Stomach (tissue), 9 donors: ENCODE results near the gene IQCE. TPM values are rescaled to one million over a fixed set of nuclear protein-coding genes. Genes with fewer than 3 reads are reported as not detected.

Experiments
- DNase-seq, 2 donors: peaks; one replicate each; pipeline versions ENCODE4 v3.0.0 to v3.0.0-alpha.2; 2013 to 2019
- H3K27ac ChIP-seq, 5 donors: fragments of 200-600 bp in 4 of 5; sonication (generic) in 4 of 5; one replicate each; pipeline ENCODE4 v1.5.1; 2013 to 2019; ENCODE audit warnings: mild to moderate bottlenecking in 1 of 5, moderate library complexity in 1 of 5
- H3K27me3 ChIP-seq, 3 donors: fragments of 200-600 bp; sonication (generic); one replicate each; pipeline ENCODE4 v1.5.1; 2017 to 2019; ENCODE audit warnings: mixed run types in 1 of 3
- H3K36me3 ChIP-seq, 4 donors: fragments of 200-600 bp; sonication (generic); 1 replicate in 3 of 4; 2 replicates in 1 of 4; pipeline ENCODE4 v1.5.1; 2016 to 2019
- H3K4me1 ChIP-seq, 4 donors: fragments of 200-600 bp; sonication (generic); one replicate each; pipeline ENCODE4 v1.5.1; 2016 to 2019
- H3K4me3 ChIP-seq, 4 donors: fragments of 200-600 bp; sonication (generic) in 3 of 4; one replicate each; pipeline ENCODE4 v1.5.1; 2016 to 2019; ENCODE audit warnings: mild to moderate bottlenecking in 1 of 4
- H3K9me3 ChIP-seq, 4 donors: fragments of 200-600 bp; sonication (generic); one replicate each; pipeline ENCODE4 v1.5.1; 2016 to 2019
- EP300 ChIP-seq: sonication (generic); formaldehyde crosslinking; IDR thresholded peaks from one replicate; pipeline ENCODE4 v1.6.1; 2017; ENCODE audit warnings: antibody characterized with exemption
- POLR2A ChIP-seq, 4 donors: fragments of 450-650 bp; IDR thresholded peaks; one replicate each; pipeline ENCODE4 v1.6.1; 2016; ENCODE audit warnings: antibody characterized with exemption in 4 of 4, control low read depth in 2 of 4, mild to moderate bottlenecking in 1 of 4, moderate library complexity in 1 of 4
- POLR2AphosphoS5 ChIP-seq, 3 donors: sonication (generic); formaldehyde crosslinking; IDR thresholded peaks; one replicate each; pipeline ENCODE4 v1.6.1; 2016; ENCODE audit warnings: antibody characterized with exemption in 3 of 3
- WGBS, 5 donors: extraction: QIAGEN DNeasy Blood & Tissue Kit in 3 of 5; methylation state at CpG; one replicate each; pipeline versions ENCODE4 v1.1.5 to v1.1.7; 2013 to 2018; 5-methylcytosine and 5-hydroxymethylcytosine counted together
- intact Hi-C: fragments of 100-400 bp; cut with DNase I; formaldehyde crosslinking; loops from one replicate; pipeline ENCODE4 v1.15.1; 2023; ENCODE audit warnings: low total_unique reads
- polyA plus RNA-seq, 3 donors: library from polyadenylated mRNA; stranded (reverse); fragments of 200-250 nt; gene quantifications; one replicate each; pipeline ENCODE4 v1.2.3, GENCODE V29; 2013
- total RNA-seq, 5 donors: library from RNA; depleted of rRNA; stranded (reverse); fragments of >200 nt; gene quantifications; one replicate each; pipeline versions ENCODE4 v1.1.0 to v1.2.3, GENCODE V29; 2014 to 2016
- TF ChIP-seq, protein P1 (sequence below), 7 experiments: fragments of 450-650 bp in 4 of 7; fragments of 200-600 bp in 3 of 7; sonication (generic) in 3 of 7; IDR thresholded peaks; one replicate each; pipeline ENCODE4 v1.5.1; 2016 to 2019; ENCODE audit warnings: antibody characterized with exemption in 7 of 7, control low read depth in 2 of 7, mild to moderate bottlenecking in 1 of 7
- donor health status: healthy with polysubstance abuse.
- donor health status: Bipolar disorder and iron deficiency.
- donor health status: healthy.

IQCE gene
- total and polyA plus RNA-seq, 8 donors, result 1.8 to 248 (median 10.9) TPM

DNA sequence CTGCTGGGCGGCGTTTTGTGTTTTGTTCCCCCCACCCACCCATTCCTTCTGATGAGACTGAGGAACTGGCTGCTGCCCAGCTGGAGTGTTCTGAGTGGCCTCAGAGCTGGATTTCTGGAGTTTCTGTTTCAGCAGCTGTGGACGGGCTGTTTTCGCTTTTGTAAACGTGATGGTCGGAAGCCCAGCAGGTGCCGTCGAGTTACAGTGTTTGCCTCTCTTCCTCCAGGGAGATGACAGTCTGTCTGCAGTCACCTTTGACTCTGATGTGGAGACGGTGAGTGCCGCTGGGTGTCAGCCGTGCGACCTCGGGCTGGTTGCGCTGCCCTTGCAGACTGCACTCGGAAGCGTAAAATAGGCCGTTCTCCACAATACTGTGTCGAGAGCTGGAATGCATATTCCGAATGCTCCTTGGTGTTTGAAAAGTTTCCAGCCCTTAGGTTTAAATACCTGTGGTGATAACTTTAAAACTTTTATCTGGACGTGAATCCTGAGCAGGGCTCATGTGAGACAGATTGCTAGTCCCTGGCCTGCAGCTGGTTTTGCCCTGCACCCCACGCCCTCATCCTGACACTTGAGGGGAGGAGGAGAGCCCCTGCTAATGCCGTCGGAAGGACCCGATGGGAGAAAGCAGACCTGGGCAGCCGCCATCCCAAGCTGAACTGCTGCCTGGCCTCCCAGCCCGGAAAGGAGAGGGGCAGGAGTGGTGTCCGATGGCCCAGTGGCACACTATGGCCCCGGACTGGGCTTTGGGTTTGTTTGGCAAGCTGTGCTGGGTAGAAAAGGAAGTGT is 8.3 kb downstream of the IQCE start:
- no peaks in the 10 kb centered on the region for H3K27me3 ChIP-seq
- 73 to 84% (median 78%) methylated on average over 27 to 28 of the region's 28 CpGs for WGBS, 5 donors
- peaks cover 0 to 13% (median 9%) of the 10 kb centered on the region in 4 donors for H3K36me3 ChIP-seq
- no peaks in the 10 kb centered on the region for H3K9me3 ChIP-seq
- H3K4me3 ChIP-seq, result no peak overlapping the region
- no peak for TF ChIP-seq EP300
- TF ChIP-seq, protein P1, sequence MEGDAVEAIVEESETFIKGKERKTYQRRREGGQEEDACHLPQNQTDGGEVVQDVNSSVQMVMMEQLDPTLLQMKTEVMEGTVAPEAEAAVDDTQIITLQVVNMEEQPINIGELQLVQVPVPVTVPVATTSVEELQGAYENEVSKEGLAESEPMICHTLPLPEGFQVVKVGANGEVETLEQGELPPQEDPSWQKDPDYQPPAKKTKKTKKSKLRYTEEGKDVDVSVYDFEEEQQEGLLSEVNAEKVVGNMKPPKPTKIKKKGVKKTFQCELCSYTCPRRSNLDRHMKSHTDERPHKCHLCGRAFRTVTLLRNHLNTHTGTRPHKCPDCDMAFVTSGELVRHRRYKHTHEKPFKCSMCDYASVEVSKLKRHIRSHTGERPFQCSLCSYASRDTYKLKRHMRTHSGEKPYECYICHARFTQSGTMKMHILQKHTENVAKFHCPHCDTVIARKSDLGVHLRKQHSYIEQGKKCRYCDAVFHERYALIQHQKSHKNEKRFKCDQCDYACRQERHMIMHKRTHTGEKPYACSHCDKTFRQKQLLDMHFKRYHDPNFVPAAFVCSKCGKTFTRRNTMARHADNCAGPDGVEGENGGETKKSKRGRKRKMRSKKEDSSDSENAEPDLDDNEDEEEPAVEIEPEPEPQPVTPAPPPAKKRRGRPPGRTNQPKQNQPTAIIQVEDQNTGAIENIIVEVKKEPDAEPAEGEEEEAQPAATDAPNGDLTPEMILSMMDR (IDR thresholded peaks at IDR 0.05), result no peak
- TF ChIP-seq POLR2A (IDR thresholded peaks at IDR 0.05), result no peak
- no peak for TF ChIP-seq POLR2AphosphoS5 (IDR thresholded peaks at IDR 0.05)
- peak in 1 of 2 donors; percentile 56 for DNase-seq
- intact Hi-C loops, result loop anchor here (10.0 kb wide), 1 partner anchor 102 kb away; no protein-coding TSS in a partner anchor
- peaks cover 0 to 34% (median 6%) of the 10 kb centered on the region in 4 donors for H3K4me1 ChIP-seq
- H3K27ac ChIP-seq, result no peak overlapping the region

DNA sequence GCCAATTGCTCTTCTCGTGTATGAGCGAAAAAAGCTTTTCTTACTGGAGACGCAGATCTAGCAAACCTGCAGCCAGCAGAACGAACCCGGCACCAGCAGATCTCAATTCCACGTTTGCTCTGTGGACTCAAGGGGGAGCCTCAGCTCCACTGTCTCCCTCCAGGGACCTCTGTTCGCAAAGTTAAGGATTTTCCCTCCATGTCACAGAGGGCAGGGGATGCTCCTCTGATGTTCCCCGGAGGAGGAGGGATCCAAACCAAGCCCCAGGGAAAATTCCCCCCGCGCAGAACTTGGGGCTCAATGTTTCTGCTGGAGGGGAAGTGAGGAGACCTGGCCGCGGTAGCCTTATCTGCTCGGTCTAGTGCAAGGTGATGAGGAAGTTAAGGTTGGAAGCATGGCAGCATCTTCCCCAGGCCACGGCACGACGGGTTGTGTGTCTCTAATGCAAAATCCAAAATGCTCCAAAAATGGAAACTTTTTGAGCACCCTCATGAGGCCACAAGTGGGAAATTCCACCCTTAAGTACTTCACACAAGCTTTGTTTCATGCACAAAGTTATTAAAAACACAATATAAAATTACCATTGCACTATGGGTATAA is 9.0 kb downstream of the IQCE start:
- TF ChIP-seq EP300 (no peak), POLR2AphosphoS5 (IDR thresholded peaks at IDR 0.05) (no peak)
- TF ChIP-seq, protein P1 (IDR thresholded peaks at IDR 0.05), result peak in 2 of 7 experiments; percentile 7 to 14
- Histone ChIP-seq H3K36me3 (peaks cover 0 to 20% (median 9%) of the 10 kb centered on the region in 4 donors), H3K4me3 (no peak overlapping the region), H3K27me3 (no peaks in the 10 kb centered on the region), H3K4me1 (peaks cover 0 to 37% (median 8%) of the 10 kb centered on the region in 4 donors), H3K9me3 (no peaks in the 10 kb centered on the region), H3K27ac (no peak overlapping the region)
- DNase-seq, result peak in 1 of 2 donors; percentile 73
- intact Hi-C loops, result loop anchor here (10.0 kb wide), 1 partner anchor 103 kb away; no protein-coding TSS in a partner anchor
- WGBS, 5 donors, result 52 to 69% (median 57%) methylated on average over 12 to 16 of the region's 16 CpGs

DNA sequence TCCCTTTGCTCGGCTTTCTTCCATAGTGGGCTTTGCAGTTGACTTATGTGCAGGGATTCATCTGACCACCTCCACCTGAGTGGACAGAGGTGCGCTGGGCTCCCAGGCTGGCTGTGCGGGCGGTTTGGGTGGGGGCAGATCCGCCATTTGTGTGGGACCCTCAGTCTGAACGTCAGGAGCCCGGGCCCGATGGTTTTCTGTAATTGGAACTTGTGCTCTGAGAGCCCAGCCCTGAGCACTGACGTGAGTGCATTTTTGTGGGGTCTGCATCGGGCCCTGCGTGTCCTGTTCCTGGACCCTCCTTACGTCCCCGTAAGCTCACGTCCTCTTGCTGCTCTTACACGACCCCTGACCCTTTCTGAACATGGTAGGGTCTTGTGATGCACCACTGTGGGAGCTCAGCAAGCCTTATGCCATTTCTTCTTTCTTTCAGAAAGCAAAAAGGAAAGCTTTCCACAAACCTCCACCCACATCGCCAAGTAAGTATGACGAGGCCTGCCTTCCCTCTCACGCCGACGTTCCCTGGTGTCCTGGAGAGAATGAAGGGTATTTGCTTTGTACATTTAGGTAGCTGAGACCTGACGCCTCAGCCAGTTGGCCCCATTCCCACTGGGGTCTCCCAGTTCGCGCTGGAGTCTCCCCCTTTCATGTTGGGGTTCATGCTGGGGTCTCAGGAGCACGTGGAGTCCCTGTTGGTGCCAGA is 9.9 kb downstream of the IQCE start:
- no peak overlapping the region for H3K4me3 ChIP-seq
- intact Hi-C loops, result loop anchor here (10.0 kb wide), 1 partner anchor 104 kb away; no protein-coding TSS in a partner anchor
- no peak overlapping the region for H3K27ac ChIP-seq
- H3K27me3 ChIP-seq, result no peaks in the 10 kb centered on the region
- TF ChIP-seq, protein P1 (IDR thresholded peaks at IDR 0.05), result no peak
- TF ChIP-seq POLR2AphosphoS5 (IDR thresholded peaks at IDR 0.05) (no peak), EP300 (no peak), POLR2A (IDR thresholded peaks at IDR 0.05) (no peak)
- peaks cover 0 to 40% (median 8%) of the 10 kb centered on the region in 4 donors for H3K4me1 ChIP-seq
- 91 to 96% (median 94%) methylated on average over 24 of the region's 24 CpGs for WGBS, 5 donors
- no peak for DNase-seq
- no peaks in the 10 kb centered on the region for H3K9me3 ChIP-seq
- H3K36me3 ChIP-seq, result peaks cover 3 to 23% (median 14%) of the 10 kb centered on the region in 4 donors

DNA sequence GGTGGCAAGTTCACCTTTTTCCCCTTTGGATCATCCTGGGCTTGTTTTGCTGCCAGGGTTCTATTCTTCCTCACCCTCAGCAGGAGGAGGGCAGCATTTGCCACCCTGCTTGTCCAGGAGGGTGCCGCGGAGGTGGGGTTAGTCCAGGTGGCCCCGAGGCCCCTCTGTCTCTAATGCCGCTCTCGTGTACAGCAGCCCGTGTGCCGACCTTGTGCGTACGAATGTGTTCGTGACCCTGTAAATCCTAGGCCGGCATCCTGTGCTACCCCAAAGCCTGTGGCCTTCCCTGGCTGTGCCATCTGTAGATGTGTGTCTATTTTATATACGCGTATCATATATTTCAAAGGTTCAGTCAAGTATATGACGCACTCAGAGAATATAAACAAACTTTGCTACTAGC is 10.6 kb downstream of the IQCE start:
- 96 to 97% (median 96%) methylated on average over 14 of the region's 14 CpGs for WGBS, 5 donors
- Histone ChIP-seq H3K27ac (no peak overlapping the region), H3K9me3 (no peaks in the 10 kb centered on the region), H3K36me3 (peaks cover 10 to 31% (median 21%) of the 10 kb centered on the region in 4 donors), H3K4me3 (no peak overlapping the region), H3K4me1 (peaks cover 0 to 40% (median 8%) of the 10 kb centered on the region in 4 donors), H3K27me3 (no peaks in the 10 kb centered on the region)
- TF ChIP-seq POLR2A (IDR thresholded peaks at IDR 0.05), result no peak
- TF ChIP-seq, protein P1 (IDR thresholded peaks at IDR 0.05), result no peak
- TF ChIP-seq EP300, result no peak
- no peak for TF ChIP-seq POLR2AphosphoS5 (IDR thresholded peaks at IDR 0.05)
- DNase-seq, result no peak
- intact Hi-C loops, result loop anchor here (10.0 kb wide), 1 partner anchor 105 kb away; no protein-coding TSS in a partner anchor
